HepG2 (cell line): ENCODE data around the gene CENPM. TPM values are rescaled to one million over a fixed set of nuclear protein-coding genes. Genes with fewer than 3 reads are reported as not detected.
A peak's percentile ranks its signal among the peaks of the same experiment; 100 is the strongest.

Experiments
- ATAC-seq: fragments of 200-7000 bp; cut with Tn5 transposase; 3 replicates; pipeline ENCODE4 v1.9.1; 2020; ENCODE audit warnings: mild to moderate bottlenecking, moderate library complexity
- BruUV-seq: library from RNA; stranded (reverse); fragments of 400-500 nt; replicated peaks from 2 replicates; lab custom pipeline; 2021; lab: Mats Ljungman, UMichigan
- CTCF ChIA-PET: fragments of 300-600 bp; formaldehyde crosslinking; extraction: SDS; loops from one replicate; lab custom pipeline; 2021; ENCODE audit warnings: low total read pairs, inconsistent platforms, low intra/inter-chr PET ratio; lab: Yijun Ruan, JAX
- POLR2A ChIA-PET: fragments of 350-600 bp; sonication (Branson Sonifier 250); formaldehyde crosslinking; loops from one replicate; lab custom pipeline; 2020; ENCODE audit warnings: antibody characterized with exemption, inconsistent platforms; lab: Yijun Ruan, JAX
- DNase-seq: peaks from one replicate; pipeline ENCODE4 v3.0.0-alpha.2; 2015; ENCODE audit warnings: low spot score
- FAIRE-seq: peaks from 3 replicates; lab custom pipeline; 2011; peaks lifted over from hg19 to GRCh38; lab: Jason Lieb, UNC
- H2AFZ ChIP-seq: one replicate; pipeline ENCODE4 v1.6.1; 2011; ENCODE audit warnings: low read length, inconsistent platforms
- H3K27ac ChIP-seq: fragments of 300-600 bp; 3 replicates; pipeline ENCODE4 v1.8.0; 2011; ENCODE audit warnings: mixed run types, mild to moderate bottlenecking, mixed read lengths, low read length, inconsistent platforms; ENCODE audit not compliant: insufficient read depth; ENCODE audit errors: extremely low read length
- H3K27me3 ChIP-seq, 2 experiments: fragments of 200-600 bp in 1 of 2; 2 replicates in 1 of 2; 3 replicates in 1 of 2; pipeline versions ENCODE4 v1.6.0 to v1.8.0; 2011; ENCODE audit warnings: low read length in 2 of 2, mild to moderate bottlenecking in 2 of 2, moderate library complexity in 2 of 2, inconsistent platforms in 1 of 2; ENCODE audit not compliant: insufficient read depth in 2 of 2, control insufficient read depth in 1 of 2
- H3K36me3 ChIP-seq, 2 experiments: fragments of 200-600 bp in 1 of 2; replicated peaks in 1 of 2; 2 replicates in 1 of 2; 3 replicates in 1 of 2; pipeline versions ENCODE4 v1.5.1 to v1.8.0; 2011; ENCODE audit warnings: low read length in 2 of 2, inconsistent platforms in 1 of 2; ENCODE audit not compliant: insufficient read depth in 2 of 2, control insufficient read depth in 1 of 2
- H3K4me1 ChIP-seq: 2 replicates; pipeline ENCODE4 v1.5.1; 2012; ENCODE audit warnings: low read length, inconsistent platforms; ENCODE audit not compliant: insufficient read depth
- H3K4me2 ChIP-seq: 2 replicates; pipeline ENCODE4 v1.6.0; 2011; ENCODE audit warnings: low read depth, low read length, inconsistent platforms
- H3K4me3 ChIP-seq, 3 experiments: fragments of 200-600 bp in 1 of 3; sonication (generic), shearing (Covaris generic) in 1 of 3; replicated peaks in 1 of 3; 2 replicates each; pipeline ENCODE4 v1.5.1; 2011 to 2016; ENCODE audit warnings: low read length in 3 of 3, inconsistent platforms in 2 of 3, low read depth in 2 of 3, mild to moderate bottlenecking in 2 of 3, control low read depth in 1 of 3, mixed read lengths in 1 of 3; ENCODE audit not compliant: insufficient read depth in 1 of 3
- H3K79me2 ChIP-seq: one replicate; pipeline ENCODE4 v1.6.1; 2011; ENCODE audit warnings: low read length, inconsistent platforms; ENCODE audit not compliant: insufficient read depth
- H3K9ac ChIP-seq: 2 replicates; pipeline ENCODE4 v1.6.0; 2011; ENCODE audit warnings: mild to moderate bottlenecking, low read depth, low read length, inconsistent platforms; ENCODE audit not compliant: insufficient read depth
- H3K9me3 ChIP-seq: 2 replicates; pipeline ENCODE4 v1.5.1; 2012; ENCODE audit warnings: mild to moderate bottlenecking, low read length
- H4K20me1 ChIP-seq: 2 replicates; pipeline ENCODE4 v1.6.0; 2011; ENCODE audit warnings: inconsistent platforms, mild to moderate bottlenecking, low read length, moderate library complexity; ENCODE audit not compliant: insufficient read depth
- AGO2 ChIP-seq: fragments of 200-400 bp; formaldehyde crosslinking; optimal IDR thresholded peaks from 2 replicates; pipeline ENCODE3; 2017; ENCODE audit warnings: mild to moderate bottlenecking, low read depth, low read length, moderate library complexity
- NPAS2 ChIP-seq: sonication (generic); formaldehyde crosslinking; IDR thresholded peaks from 2 replicates; pipeline ENCODE4 v1.8.0; 2022; ENCODE audit warnings: mild to moderate bottlenecking, missing genetic modification reagents, borderline replicate concordance
- PLRG1 ChIP-seq: fragments of 450-650 bp; conservative IDR thresholded peaks from 2 replicates; pipeline ENCODE4 v1.6.1; 2016
- RBM22 ChIP-seq: fragments of 200-400 bp; formaldehyde crosslinking; optimal IDR thresholded peaks from 2 replicates; pipeline ENCODE3; 2017; ENCODE audit warnings: mild to moderate bottlenecking, low read length, moderate library complexity
- SNAPC5 ChIP-seq: sonication (generic); formaldehyde crosslinking; IDR thresholded peaks from 2 replicates; pipeline ENCODE4 v1.8.1; 2023; ENCODE audit warnings: mild to moderate bottlenecking, missing genetic modification reagents, borderline replicate concordance
- SOX5 ChIP-seq: IDR thresholded peaks from 2 replicates; pipeline ENCODE4 v1.6.1; 2016; ENCODE audit warnings: borderline replicate concordance
- SP5 ChIP-seq: IDR thresholded peaks from 2 replicates; pipeline ENCODE4 v1.6.1; 2016; ENCODE audit warnings: low read depth, borderline replicate concordance
- SRF ChIP-seq: IDR thresholded peaks from 2 replicates; pipeline ENCODE4 v1.6.1; 2011; ENCODE audit warnings: mild to moderate bottlenecking, low read depth, low read length, moderate library complexity
- WGBS: methylation state at CpG from one replicate; pipeline ENCODE4 v1.1.6; 2017; ENCODE audit warnings: low lambda C conversion rate; 5-methylcytosine and 5-hydroxymethylcytosine counted together
- in situ Hi-C: cut with HindIII; loops from 2 replicates; pipeline ENCODE4 v1.10.0; 2017; ENCODE audit warnings: low pct_unique_long_range_greater_than_20kb; ENCODE audit not compliant: extremely low pct_ligation_motif_present
- intact Hi-C: fragments of 100-400 bp; cut with micrococcal nuclease; formaldehyde crosslinking; loops from one replicate; pipeline ENCODE4 v1.10.0; 2022; ENCODE audit not compliant: unreplicated experiment
- polyA plus RNA-seq, 8 experiments: library from polyadenylated mRNA; depleted of rRNA in 3 of 8; stranded (reverse) in 7 of 8; unstranded in 1 of 8; fragments of >200 nt; fragmentation: Illumina TruSeq in 4 of 8; extraction: Trizol in 4 of 8; gene quantifications; 2 replicates each; pipeline versions ENCODE4 v1.2.1 to v1.2.3, GENCODE V29; 2011 to 2016; ENCODE audit warnings: low read depth in 4 of 8, missing spikeins in 1 of 8, mixed read lengths in 1 of 8; ENCODE audit not compliant: insufficient read depth in 1 of 8
- total RNA-seq, 5 experiments: library from RNA; depleted of rRNA; stranded (reverse); fragments of >200 nt; fragmentation: Illumina TruSeq; extraction: Trizol; gene quantifications; 2 replicates each; pipeline ENCODE4 v1.2.3, GENCODE V29; 2016; ENCODE audit warnings: low read depth in 1 of 5
- TF ChIP-seq, protein P1 (sequence below): sonication (generic); formaldehyde crosslinking; IDR thresholded peaks from 2 replicates; pipeline ENCODE4 v1.5.1; 2020; ENCODE audit warnings: missing genetic modification reagents, mild to moderate bottlenecking, borderline replicate concordance

The CENPM gene
- total and polyA plus RNA-seq, 2 of the 13 experiments (the other 11 are each of a cell fraction or from before 2014, with no cell fraction given), result 11.2 to 37.3 TPM

DNA sequence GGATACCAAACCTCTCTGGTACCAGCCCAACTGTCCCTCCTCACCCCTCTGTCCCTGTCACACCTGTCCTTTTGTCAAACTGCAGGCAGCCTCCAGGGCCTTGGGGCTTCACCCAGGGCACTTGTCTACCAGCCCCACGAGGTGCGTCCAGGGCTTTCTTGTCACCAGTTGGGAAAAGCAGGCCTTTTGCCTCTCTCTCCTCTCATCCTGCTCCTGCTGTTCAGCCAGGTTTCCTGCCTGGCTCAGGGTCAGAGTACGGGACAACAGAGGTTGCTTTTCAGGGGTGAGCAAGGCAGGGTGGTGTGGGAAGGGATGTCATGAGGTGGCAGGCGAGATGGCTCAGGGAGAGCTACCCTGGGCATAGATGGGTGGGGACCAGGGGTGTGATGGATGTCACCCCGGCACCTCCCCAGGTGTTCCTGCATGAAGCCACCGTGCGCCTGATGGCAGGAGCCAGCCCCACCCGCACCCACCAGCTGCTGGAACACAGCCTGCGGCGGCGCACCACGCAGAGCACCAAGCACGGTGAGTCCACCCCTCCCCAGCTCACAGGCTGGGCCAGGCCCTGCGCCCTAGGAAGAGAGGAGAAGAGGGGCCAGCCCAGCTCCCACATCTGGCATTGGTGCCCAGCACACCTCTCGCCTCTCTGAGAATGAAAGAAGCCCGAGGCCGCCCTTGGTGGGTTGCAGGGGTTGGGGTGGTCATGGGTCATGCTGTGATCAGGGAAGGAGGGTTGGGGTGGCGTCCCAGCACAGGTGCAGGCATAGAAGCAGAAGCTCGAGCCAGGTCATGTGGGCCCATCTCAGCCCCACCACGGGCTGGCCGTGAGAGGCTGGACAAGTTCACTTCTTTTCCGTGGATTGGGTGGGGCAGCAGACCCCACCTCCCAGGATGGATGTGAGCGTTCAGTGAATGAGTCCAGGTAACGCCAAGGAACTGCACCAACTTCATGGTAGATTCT is 42.2 kb downstream of the CENPM start:
- intact Hi-C loops (no loop called here), in situ Hi-C loops (no loop called here)
- H3K4me3 ChIP-seq, result no peak overlapping the region
- ChIA-PET CTCF (no interaction called here), POLR2A (no interaction called here)
- no peak overlapping the region for H2AFZ ChIP-seq
- H3K9ac ChIP-seq, result no peak overlapping the region
- H3K4me2 ChIP-seq, result no peak overlapping the region
- BruUV-seq, result no TSS peak
- H3K79me2 ChIP-seq, result no peaks in the 10 kb centered on the region
- DNase-seq (no peak), ATAC-seq (no peak), FAIRE-seq (no peak)
- WGBS, result 97% methylated on average over 11 of the region's 24 CpGs
- H3K27me3 ChIP-seq, result peaks cover 0 to 7% of the 10 kb centered on the region in 2 experiments; a peak in 2 of 5 replicates
- TF ChIP-seq RBM22 (peak; percentile 74), AGO2 (peak; percentile 80), NPAS2 (CRISPR knock-in tag) (no peak)
- H3K4me1 ChIP-seq, result no peaks in the 10 kb centered on the region
- peaks cover 26 to 53% of the 10 kb centered on the region in 2 experiments for H3K36me3 ChIP-seq
- no peak overlapping the region for H3K27ac ChIP-seq
- peaks cover 29% of the 10 kb centered on the region for H4K20me1 ChIP-seq
- no peaks in the 10 kb centered on the region for H3K9me3 ChIP-seq

DNA sequence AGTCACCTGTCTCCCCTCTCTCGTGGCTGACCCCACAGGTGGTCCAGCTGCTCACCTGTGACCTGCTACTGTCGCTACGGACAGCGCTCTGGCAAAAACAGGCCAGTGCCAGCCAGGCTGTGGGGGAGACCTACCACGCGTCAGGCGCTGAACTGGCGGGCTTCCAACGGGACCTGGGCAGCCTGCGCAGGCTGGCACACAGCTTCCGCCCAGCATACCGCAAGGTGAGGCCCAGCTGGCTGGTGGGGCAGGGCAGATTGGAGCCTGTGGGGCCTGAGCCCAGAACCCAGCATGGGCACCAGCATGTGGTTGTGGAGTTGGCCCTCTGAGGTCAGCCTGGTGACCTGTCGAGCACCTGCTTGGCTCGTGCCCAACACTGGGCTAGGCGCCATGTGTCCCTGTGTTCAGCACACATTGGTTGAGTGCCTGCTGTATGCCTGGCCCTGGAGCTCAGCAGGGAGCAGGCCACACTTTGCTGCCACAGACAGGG is 44.0 kb downstream of the CENPM start:
- no peaks in the 10 kb centered on the region for H3K9me3 ChIP-seq
- no peaks in the 10 kb centered on the region for H3K4me1 ChIP-seq
- peaks cover 17% of the 10 kb centered on the region for H4K20me1 ChIP-seq
- no peaks in the 10 kb centered on the region for H3K79me2 ChIP-seq
- no peak overlapping the region for H3K4me3 ChIP-seq
- H3K27me3 ChIP-seq, result no peaks in the 10 kb centered on the region
- no peak overlapping the region for H2AFZ ChIP-seq
- H3K4me2 ChIP-seq, result no peak overlapping the region
- BruUV-seq, result no TSS peak
- in situ Hi-C loops (no loop called here), intact Hi-C loops (no loop called here)
- peaks cover 39 to 70% of the 10 kb centered on the region in 2 experiments for H3K36me3 ChIP-seq
- DNase-seq (no peak), ATAC-seq (no peak), FAIRE-seq (no peak)
- ChIA-PET POLR2A (no interaction called here), CTCF (no interaction called here)
- no peak overlapping the region for H3K9ac ChIP-seq
- 93% methylated on average over 9 of the region's 15 CpGs for WGBS
- H3K27ac ChIP-seq, result no peak overlapping the region
- TF ChIP-seq SRF, result no peak
- TF ChIP-seq PLRG1, result no peak
- TF ChIP-seq SOX5 (CRISPR knock-in tag), result no peak
- no peak for TF ChIP-seq SP5 (CRISPR knock-in tag)
- TF ChIP-seq, protein P1, sequence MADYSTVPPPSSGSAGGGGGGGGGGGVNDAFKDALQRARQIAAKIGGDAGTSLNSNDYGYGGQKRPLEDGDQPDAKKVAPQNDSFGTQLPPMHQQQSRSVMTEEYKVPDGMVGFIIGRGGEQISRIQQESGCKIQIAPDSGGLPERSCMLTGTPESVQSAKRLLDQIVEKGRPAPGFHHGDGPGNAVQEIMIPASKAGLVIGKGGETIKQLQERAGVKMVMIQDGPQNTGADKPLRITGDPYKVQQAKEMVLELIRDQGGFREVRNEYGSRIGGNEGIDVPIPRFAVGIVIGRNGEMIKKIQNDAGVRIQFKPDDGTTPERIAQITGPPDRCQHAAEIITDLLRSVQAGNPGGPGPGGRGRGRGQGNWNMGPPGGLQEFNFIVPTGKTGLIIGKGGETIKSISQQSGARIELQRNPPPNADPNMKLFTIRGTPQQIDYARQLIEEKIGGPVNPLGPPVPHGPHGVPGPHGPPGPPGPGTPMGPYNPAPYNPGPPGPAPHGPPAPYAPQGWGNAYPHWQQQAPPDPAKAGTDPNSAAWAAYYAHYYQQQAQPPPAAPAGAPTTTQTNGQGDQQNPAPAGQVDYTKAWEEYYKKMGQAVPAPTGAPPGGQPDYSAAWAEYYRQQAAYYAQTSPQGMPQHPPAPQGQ (CRISPR knock-in tag), result no peak
- TF ChIP-seq SNAPC5 (CRISPR knock-in tag), result no peak
